Cardiac fibroblast (primary cell): ENCODE results near the gene PPP1R8.

ENCODE experiments used
- DNase-seq, 2 donors: peaks; one replicate each; pipeline versions ENCODE4 v3.0.0 to v3.0.0-alpha.2; 2010; ENCODE audit warnings: low read depth in 2 of 2
- H3K4me3 ChIP-seq, 2 donors: replicated peaks in 1 of 2; 1 replicate in 1 of 2; 2 replicates in 1 of 2; pipeline ENCODE4 v1.5.1; 2011; ENCODE audit warnings: low read depth in 2 of 2, low read length in 2 of 2, mild to moderate bottlenecking in 2 of 2, moderate library complexity in 1 of 2
- TF ChIP-seq, protein P1 (sequence below): IDR thresholded peaks from one replicate; pipeline ENCODE4 v1.5.1; 2011; ENCODE audit warnings: low read depth, mild to moderate bottlenecking, low read length, inconsistent platforms

The PPP1R8 gene

DNA sequence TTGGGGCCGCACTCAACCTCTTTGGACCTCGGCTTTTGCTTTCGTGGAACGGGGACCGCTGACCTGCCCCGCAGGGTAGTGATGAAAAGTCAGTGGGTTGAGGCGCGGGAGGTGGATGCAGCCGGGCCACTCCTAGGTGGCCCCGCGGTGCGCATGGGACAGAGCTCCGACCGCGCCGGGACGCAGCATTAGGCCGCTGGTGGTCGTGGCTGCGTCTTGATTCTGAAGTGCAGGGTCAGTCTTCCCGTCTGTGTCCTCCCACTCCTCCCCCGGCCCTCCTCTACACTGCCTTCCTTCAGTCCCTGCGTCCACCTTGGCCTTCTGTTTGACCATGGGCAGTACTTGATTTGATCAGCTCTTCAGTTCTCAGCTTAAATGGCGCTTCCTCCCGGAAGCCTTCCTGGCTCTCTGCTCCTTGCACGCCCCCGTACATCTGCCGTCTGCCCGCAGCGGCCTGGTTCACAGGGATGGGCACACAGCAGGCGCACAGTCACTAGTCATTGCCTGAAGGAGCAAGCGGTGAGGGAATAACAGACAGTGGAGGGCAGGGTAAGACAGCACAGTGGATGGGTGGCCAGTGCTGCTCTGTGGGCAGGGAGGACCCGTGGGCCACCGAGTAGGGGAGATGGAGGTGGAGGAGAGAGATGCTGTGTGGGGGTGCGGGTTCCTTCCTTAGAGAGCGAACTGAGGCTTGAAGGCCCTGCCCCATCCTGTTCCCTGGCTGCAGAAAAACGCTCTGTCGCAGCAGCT lies 42.4 kb downstream of the PPP1R8 start:
- peak overlapping the region; percentile 50 to 75 for H3K4me3 ChIP-seq
- DNase-seq = peak; percentile 17 to 31
- TF ChIP-seq, protein P1, sequence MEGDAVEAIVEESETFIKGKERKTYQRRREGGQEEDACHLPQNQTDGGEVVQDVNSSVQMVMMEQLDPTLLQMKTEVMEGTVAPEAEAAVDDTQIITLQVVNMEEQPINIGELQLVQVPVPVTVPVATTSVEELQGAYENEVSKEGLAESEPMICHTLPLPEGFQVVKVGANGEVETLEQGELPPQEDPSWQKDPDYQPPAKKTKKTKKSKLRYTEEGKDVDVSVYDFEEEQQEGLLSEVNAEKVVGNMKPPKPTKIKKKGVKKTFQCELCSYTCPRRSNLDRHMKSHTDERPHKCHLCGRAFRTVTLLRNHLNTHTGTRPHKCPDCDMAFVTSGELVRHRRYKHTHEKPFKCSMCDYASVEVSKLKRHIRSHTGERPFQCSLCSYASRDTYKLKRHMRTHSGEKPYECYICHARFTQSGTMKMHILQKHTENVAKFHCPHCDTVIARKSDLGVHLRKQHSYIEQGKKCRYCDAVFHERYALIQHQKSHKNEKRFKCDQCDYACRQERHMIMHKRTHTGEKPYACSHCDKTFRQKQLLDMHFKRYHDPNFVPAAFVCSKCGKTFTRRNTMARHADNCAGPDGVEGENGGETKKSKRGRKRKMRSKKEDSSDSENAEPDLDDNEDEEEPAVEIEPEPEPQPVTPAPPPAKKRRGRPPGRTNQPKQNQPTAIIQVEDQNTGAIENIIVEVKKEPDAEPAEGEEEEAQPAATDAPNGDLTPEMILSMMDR = no peak

DNA sequence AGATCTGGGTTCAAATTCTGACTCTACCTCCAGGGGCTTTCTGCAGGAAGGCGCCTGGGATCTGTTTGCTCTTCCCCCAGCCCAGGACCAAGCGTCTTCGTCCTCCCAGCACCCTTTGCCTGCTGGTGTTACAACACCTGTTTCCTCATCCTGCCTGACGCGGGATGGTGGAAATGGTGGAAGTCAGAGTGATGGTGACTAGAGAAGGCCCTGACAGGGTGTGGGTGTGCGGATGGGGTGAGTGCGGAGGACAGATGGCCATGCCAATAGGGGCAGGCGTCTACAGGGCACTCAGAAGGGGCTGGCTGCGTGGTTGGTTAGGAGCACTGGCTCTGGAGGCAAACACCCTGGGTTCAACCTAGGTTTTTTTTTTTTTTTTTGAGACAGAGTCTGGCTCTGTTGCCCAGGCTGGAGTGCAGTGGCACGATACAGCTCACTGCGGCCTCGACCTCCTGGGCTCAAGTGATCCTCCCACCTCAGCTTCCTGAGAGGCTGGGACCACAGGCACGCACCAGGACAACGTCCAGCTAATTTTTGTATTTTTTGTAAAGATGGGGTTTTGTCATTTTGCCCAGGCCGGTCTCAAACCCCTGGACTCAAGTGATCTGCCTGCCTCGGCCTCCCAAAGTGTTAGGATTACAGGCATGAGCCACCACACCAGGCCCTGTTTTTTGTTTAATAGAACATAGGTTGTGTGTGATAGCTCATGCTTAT lies 43.2 kb downstream of the PPP1R8 start:
- DNase-seq = no peak
- no peak overlapping the region for H3K4me3 ChIP-seq
- TF ChIP-seq, protein P1 = no peak

DNA sequence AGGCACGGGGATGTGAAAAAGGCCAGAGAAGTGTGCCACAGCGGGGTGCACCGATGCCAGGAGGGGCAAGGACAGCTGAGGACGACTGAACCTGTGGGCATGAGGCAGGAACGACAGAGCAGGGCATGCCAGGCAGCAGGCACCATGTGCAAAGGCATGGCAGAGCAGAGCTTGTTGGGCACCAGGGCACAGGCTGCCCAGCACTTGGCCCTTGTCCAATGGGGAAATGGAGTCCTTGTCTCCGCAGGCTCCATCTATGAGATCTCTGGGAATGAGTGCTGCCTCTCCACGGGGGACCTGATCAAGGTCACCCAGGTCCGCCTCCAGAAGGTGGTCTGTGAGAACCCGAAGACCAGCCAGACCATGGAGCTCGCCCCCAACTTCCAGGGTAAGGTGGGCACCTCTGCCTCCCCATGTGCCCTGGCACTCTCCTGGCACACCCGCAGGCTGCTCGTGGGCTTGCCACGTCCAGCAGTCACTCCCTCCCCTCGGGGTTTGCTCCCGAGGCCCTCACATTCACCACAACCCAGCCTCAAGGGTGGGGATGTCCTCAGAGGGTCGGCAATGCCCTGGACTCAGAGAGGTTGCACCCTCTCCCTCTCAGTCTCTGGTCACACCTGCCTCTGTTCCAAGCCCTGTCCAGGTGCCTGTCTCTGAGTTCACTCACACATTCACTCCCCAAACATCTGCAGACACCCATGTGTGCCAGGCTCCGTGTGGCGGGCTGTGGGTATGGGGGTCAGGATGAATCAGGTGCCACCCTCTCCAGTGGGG lies 45.9 kb downstream of the PPP1R8 start:
- DNase-seq = no peak
- TF ChIP-seq, protein P1 = no peak
- no peak overlapping the region for H3K4me3 ChIP-seq

DNA sequence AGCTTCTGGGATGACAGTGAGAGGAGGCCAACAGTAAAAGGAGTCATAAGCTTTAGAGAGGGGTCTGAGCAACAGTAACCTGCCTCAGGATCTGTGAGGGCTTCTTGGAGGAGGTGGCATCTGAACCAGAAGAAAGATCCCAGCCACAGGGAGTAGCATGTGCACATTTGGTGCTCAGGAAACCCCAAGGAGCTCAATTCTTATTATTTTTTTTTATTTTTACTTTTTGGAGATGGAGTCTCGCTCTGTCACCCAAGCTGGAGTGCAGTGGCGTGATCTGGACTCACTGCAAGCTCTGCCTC lies 46.5 kb downstream of the PPP1R8 start:
- DNase-seq = no peak
- no peak overlapping the region for H3K4me3 ChIP-seq
- TF ChIP-seq, protein P1 = no peak

DNA sequence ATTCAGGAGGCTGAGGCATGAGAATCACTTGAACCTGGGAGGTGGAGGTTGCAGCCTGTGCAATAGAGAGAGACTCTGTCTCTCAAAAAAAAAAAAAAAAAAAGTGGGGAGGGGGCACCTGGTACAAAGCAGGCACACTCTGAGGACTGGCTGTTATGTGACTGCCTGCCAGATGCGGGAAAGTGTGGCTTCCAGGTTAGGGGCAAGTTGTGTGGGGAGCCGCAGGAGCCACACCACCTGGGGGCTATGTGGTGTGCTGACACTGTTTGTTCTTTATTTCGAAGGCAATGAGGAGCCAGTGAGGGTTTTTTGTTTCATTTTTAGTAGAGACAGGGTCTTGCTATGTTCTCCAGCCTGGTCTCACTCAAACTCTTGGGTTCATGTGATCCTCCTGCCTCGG lies 47.5 kb downstream of the PPP1R8 start:
- DNase-seq = no peak
- no peak overlapping the region for H3K4me3 ChIP-seq
- TF ChIP-seq, protein P1 = no peak

DNA sequence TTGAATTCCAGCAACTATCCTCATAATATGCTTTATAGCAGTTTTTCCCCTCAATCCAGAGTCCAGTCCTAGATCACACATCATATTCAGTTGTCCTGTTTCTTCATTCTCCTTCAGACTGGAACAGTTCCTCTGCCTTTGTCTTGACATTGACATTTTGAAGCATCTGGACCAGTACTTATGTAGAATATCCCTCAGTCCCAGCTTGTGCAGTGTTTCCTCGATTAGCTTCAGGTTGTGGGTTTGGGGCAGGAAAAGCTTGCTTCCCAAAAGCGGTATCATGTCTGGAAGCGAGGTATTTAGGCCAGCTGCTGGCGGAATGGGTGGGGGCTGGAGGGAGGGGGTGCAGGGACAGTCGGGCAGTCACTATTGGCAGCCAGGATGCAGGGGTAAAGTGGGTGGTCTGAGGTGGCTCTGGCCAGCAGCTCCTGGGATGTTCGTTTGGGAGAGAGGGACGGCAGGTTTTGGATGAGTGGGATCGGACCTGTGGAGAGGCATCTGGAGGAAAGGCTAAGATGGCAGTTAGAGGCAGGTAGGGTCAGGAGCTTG lies 48.3 kb downstream of the PPP1R8 start:
- DNase-seq = no peak
- TF ChIP-seq, protein P1 = no peak
- no peak overlapping the region for H3K4me3 ChIP-seq
